Activated CD4-positive, alpha-beta T cell treated with anti-CD3 and anti-CD28 coated beads, Interleukin-2, amount 50 U/mL, for 24 hours (primary cell): Measurements from ENCODE around the gene ERAS.
A peak's percentile ranks its signal among the peaks of the same experiment; 100 is the strongest.
"Not testable (repeated sequence)": the region's sequence is repeated elsewhere in the genome, so short reads cannot be mapped to it uniquely, and the experiment has no call there.

ENCODE experiments used
- DNase-seq, 2 donors: peaks; one replicate each; pipeline ENCODE4 v3.0.0-alpha.2; 2020; ENCODE audit warnings: low read depth in 1 of 2, low spot score in 1 of 2

ERAS gene

GRCh38 chrX:48794911-48795515 is 31.3 kb upstream of the ERAS start:
- no peak for DNase-seq

- no peak for DNase-seq
These were observed 28.0 kb upstream of the ERAS start for GRCh38 chrX:48798318-48798717.

GRCh38 chrX:48800574-48801279 is 25.6 kb upstream of the ERAS start:
- no peak for DNase-seq

- DNase-seq: peak; percentile 71 to 89
These were observed 24.8 kb upstream of the ERAS start, which contains the start of gene HDAC6 for GRCh38 chrX:48801280-48802088. Gene HDAC6, plus strand, starts transcription at chrX:48802067. Its CDS starts 626 bp downstream, at chrX:48802693.

GRCh38 chrX:48802089-48802904 is 24.0 kb upstream of the ERAS start:
- DNase-seq: peak in 1 of 2 donors; percentile 43

GRCh38 chrX:48802905-48803200 is 23.5 kb upstream of the ERAS start:
- no peak for DNase-seq

- no peak for DNase-seq
These were observed 20.2 kb upstream of the ERAS start for GRCh38 chrX:48806081-48806480.

GRCh38 chrX:48813644-48814043 is 12.7 kb upstream of the ERAS start:
- DNase-seq: no peak

- no peak for DNase-seq
These were observed 11.6 kb upstream of the ERAS start for GRCh38 chrX:48814722-48815121.

- no peak for DNase-seq
These were observed 11.0 kb upstream of the ERAS start for GRCh38 chrX:48815266-48815665.

- DNase-seq: no peak
These were observed 10.1 kb upstream of the ERAS start for GRCh38 chrX:48816014-48816810.

- no peak for DNase-seq
These were observed 8.2 kb upstream of the ERAS start for GRCh38 chrX:48818098-48818497.

GRCh38 chrX:48818866-48819265 is 7.4 kb upstream of the ERAS start:
- no peak for DNase-seq

- DNase-seq: not testable (repeated sequence)
These were observed 6.9 kb upstream of the ERAS start for GRCh38 chrX:48819394-48819793.

- no peak for DNase-seq
These were observed 3.3 kb upstream of the ERAS start for GRCh38 chrX:48823053-48823452.

GRCh38 chrX:48824066-48824465 is 2.2 kb upstream of the ERAS start:
- DNase-seq: no peak

- no peak for DNase-seq
These were observed 752 bp downstream of the ERAS start for GRCh38 chrX:48826876-48827653.

GRCh38 chrX:48827654-48827968 is 1.3 kb downstream of the ERAS start:
- DNase-seq: no peak

- DNase-seq: no peak
These were observed 2.9 kb downstream of the ERAS start for GRCh38 chrX:48829016-48829735.
